ENCODE data around the gene ZNF32. TPM values are rescaled to one million over a fixed set of nuclear protein-coding genes. Genes with fewer than 3 reads are reported as not detected.

The ZNF32 gene, protein sequence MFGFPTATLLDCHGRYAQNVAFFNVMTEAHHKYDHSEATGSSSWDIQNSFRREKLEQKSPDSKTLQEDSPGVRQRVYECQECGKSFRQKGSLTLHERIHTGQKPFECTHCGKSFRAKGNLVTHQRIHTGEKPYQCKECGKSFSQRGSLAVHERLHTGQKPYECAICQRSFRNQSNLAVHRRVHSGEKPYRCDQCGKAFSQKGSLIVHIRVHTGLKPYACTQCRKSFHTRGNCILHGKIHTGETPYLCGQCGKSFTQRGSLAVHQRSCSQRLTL
- 10 to 100 TPM; 18.7 to 19.5 TPM for total RNA-seq
- 35.3 TPM for polyA plus RNA-seq (2013, experiment 1 of 2)
- 30.7 TPM for polyA plus RNA-seq (2013, experiment 2 of 2)
- 12.6 to 45.5 (median 24.9) reads per million in 172 experiments for total RNA-seq

DNA sequence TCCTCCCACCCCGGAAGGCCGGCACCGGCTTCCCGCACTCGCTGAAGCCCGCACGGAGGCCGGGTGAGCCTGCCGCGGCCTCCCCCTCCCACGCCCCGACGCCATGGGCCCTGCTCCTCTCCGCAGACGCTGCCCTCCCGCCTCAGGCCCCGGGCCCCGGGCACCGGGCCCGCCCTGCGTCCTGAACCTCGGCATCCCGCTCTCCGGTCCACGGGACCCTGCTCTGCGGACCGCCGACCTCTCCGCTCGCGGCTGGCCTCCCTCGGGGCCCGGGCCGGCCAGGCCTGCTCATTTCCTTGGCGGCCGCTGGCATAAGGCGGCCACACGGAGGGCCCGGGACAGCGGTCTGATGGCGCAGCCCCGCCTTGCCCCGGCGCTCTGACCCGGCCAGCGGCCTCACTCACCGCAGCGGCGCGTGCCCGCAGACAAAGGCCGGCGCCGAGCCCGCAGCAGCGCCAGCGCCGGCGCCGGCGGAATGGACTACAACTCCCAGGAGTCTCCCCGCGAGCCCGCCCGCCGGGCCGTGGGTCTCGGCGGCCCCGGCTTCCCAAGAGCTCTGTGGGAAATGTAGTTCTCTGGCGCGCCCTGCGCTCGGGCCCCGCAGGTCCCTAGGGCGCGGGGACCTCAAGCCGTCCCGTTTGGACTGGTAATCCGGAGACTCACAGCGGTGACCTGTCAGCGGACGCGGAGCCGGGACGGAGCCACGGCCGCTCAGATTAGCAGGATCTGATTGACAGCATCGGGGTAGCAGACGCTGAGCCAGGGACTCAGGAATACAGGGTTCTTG lies at the start of gene ZNF32:
TSS of gene ZNF32 (minus strand) at position 484 of the 787 bp plus-strand sequence. CDS start 2,748 bp downstream, outside the sequence.
- Mint-ChIP-seq H3K9me3 (peaks cover 13% of the 10 kb centered on the region), H3K36me3 (ENCODE audit: low read depth) (peaks cover 48% of the 10 kb centered on the region), H3K27me3 (peaks cover 3% of the 10 kb centered on the region), H3K4me3 (peak within 1 kb of the TSS; percentile 96), H3K27ac (peak within 1 kb of the TSS; percentile 96), H3K4me1 (ENCODE audit: low read depth) (peaks cover 27% of the 10 kb centered on the region)
- TF ChIP-seq, protein P1, sequence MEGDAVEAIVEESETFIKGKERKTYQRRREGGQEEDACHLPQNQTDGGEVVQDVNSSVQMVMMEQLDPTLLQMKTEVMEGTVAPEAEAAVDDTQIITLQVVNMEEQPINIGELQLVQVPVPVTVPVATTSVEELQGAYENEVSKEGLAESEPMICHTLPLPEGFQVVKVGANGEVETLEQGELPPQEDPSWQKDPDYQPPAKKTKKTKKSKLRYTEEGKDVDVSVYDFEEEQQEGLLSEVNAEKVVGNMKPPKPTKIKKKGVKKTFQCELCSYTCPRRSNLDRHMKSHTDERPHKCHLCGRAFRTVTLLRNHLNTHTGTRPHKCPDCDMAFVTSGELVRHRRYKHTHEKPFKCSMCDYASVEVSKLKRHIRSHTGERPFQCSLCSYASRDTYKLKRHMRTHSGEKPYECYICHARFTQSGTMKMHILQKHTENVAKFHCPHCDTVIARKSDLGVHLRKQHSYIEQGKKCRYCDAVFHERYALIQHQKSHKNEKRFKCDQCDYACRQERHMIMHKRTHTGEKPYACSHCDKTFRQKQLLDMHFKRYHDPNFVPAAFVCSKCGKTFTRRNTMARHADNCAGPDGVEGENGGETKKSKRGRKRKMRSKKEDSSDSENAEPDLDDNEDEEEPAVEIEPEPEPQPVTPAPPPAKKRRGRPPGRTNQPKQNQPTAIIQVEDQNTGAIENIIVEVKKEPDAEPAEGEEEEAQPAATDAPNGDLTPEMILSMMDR (IDR thresholded peaks at IDR 0.05) = no peak
- Histone ChIP-seq H3K27me3 (ENCODE audit: control insufficient read depth in 1 of 2, insufficient read depth in 2 of 2, low read length in 2 of 2) (no peaks in the 10 kb centered on the region), H3K9me3 (ENCODE audit: control insufficient read depth in 1 of 2, insufficient read depth in 1 of 2, low read length in 2 of 2) (peaks cover 9 to 32% of the 10 kb centered on the region in 2 experiments), H3K36me3 (ENCODE audit: insufficient read depth, low read length) (peaks cover 27% of the 10 kb centered on the region), H3K27ac (ENCODE audit: low read depth in 1 of 2, low read length in 2 of 2) (peak within 1 kb of the TSS in 1 of 2 donors; percentile 71), H3K4me1 (ENCODE audit: insufficient read depth, low read length) (peaks cover 17% of the 10 kb centered on the region), H3K4me3 (ENCODE audit: low read length) (peak within 1 kb of the TSS; percentile 73)
- peak; percentile 98 for ATAC-seq (ENCODE audit: poor library complexity)
- POLR2A ChIA-PET = interaction anchor here (0.7 to 2.3 kb wide), 11 partner anchors 9 to 1010 kb away, joined by 3 to 23 read pairs (median 5); partner anchors contain the start of genes ZNF239, ZNF33B and ZNF485
- CTCF ChIA-PET = interaction anchor here (0.7 to 2.3 kb wide), 2 partner anchors 26 to 41 kb away, joined by 3 to 9 read pairs; no protein-coding TSS in a partner anchor
- DNase-seq = peak; percentile 64 to 91 (median 76)
- intact Hi-C loops (cut with DNase I, micrococcal nuclease) = loop anchor here in 1 of 2 experiments (1.0 to 5.0 kb wide), 5 partner anchors 42 to 1096 kb away; partner anchors contain the start of genes CSGALNACT2, ZNF239, ZNF33B and ZNF485

DNA sequence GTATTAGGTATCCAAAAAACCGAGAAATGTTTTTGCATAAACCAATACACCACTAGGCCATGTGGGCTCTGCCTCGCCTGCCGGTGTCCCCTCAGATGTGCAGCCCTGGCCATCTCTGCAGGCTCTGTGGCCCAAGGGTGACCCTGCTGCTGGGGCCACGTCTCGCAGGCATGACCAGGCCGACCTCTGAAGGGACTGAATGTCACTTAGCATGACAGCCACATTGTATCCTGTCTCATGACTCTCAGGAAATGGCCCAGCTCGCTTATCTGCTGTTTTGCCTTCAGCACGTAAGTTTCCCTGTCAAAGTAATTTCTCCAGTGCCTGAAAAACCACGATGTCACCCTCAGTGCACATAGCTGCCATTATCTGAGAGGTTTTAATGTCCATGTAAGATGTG lies 49.5 kb upstream of the ZNF32 start:
- H3K27ac Mint-ChIP-seq = no peak overlapping the region
- TF ChIP-seq, protein P1 (IDR thresholded peaks at IDR 0.05) = no peak
- no peaks in the 10 kb centered on the region for H3K4me1 ChIP-seq (ENCODE audit: insufficient read depth, low read length)
- no peak for DNase-seq
- no peak overlapping the region for H3K27ac ChIP-seq (ENCODE audit: low read depth in 1 of 2, low read length in 2 of 2)
- peaks cover 10% of the 10 kb centered on the region for H3K27me3 Mint-ChIP-seq
- H3K36me3 Mint-ChIP-seq (ENCODE audit: low read depth) = no peaks in the 10 kb centered on the region
- H3K36me3 ChIP-seq (ENCODE audit: insufficient read depth, low read length) = no peaks in the 10 kb centered on the region
- intact Hi-C loops (cut with DNase I, micrococcal nuclease) = no loop called here
- no peaks in the 10 kb centered on the region for H3K4me1 Mint-ChIP-seq (ENCODE audit: low read depth)
- no peaks in the 10 kb centered on the region for H3K9me3 Mint-ChIP-seq
- no peak for ATAC-seq (ENCODE audit: poor library complexity)
- H3K9me3 ChIP-seq (ENCODE audit: control insufficient read depth in 1 of 2, insufficient read depth in 1 of 2, low read length in 2 of 2) = peaks cover 0 to 10% of the 10 kb centered on the region in 2 experiments
- H3K4me3 Mint-ChIP-seq = no peak overlapping the region
- no peaks in the 10 kb centered on the region for H3K27me3 ChIP-seq (ENCODE audit: control insufficient read depth in 1 of 2, insufficient read depth in 2 of 2, low read length in 2 of 2)
- no peak overlapping the region for H3K4me3 ChIP-seq (ENCODE audit: low read length)
- POLR2A ChIA-PET = no interaction called here
- CTCF ChIA-PET = no interaction called here

DNA sequence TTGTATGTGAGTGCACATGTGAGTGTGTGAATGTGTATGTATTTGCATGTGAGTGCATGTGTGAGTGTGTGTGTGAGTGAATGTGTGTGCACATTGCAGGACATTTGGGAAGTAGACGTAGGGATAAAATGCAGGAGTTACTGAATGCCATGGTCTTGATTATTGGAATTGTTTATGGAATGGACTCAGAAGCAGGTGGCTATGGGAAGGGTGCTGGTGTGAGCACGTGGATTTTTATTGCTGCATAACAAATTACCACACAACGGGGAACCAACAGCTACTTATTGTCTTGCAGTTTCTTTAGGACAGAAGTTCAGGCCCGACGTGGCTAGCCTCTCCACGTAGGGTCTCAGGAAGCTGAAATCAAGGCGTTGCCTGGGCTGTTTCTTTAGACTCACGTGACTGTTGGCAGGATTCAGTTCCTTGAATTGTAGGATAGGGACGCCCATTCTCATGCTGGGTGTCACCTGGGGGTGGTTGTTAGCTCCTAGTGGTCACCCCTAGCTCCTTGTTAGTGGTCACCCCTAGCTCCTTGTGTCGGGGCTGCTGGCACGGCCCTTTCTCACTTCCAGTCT lies 48.3 kb upstream of the ZNF32 start:
- H3K36me3 ChIP-seq (ENCODE audit: insufficient read depth, low read length) = no peaks in the 10 kb centered on the region
- peaks cover 3% of the 10 kb centered on the region in 2 experiments for H3K27me3 ChIP-seq (ENCODE audit: control insufficient read depth in 1 of 2, insufficient read depth in 2 of 2, low read length in 2 of 2)
- ChIA-PET POLR2A (no interaction called here), CTCF (no interaction called here)
- no peaks in the 10 kb centered on the region for H3K4me1 ChIP-seq (ENCODE audit: insufficient read depth, low read length)
- Mint-ChIP-seq H3K9me3 (no peaks in the 10 kb centered on the region), H3K4me1 (ENCODE audit: low read depth) (no peaks in the 10 kb centered on the region), H3K4me3 (no peak overlapping the region), H3K36me3 (ENCODE audit: low read depth) (no peaks in the 10 kb centered on the region), H3K27me3 (peaks cover 20% of the 10 kb centered on the region), H3K27ac (no peak overlapping the region)
- no peak overlapping the region for H3K4me3 ChIP-seq (ENCODE audit: low read length)
- DNase-seq (no peak), ATAC-seq (ENCODE audit: poor library complexity) (no peak)
- TF ChIP-seq, protein P1 (IDR thresholded peaks at IDR 0.05) = no peak
- peaks cover 0 to under 1% of the 10 kb centered on the region in 2 experiments for H3K9me3 ChIP-seq (ENCODE audit: control insufficient read depth in 1 of 2, insufficient read depth in 1 of 2, low read length in 2 of 2)
- intact Hi-C loops (cut with DNase I, micrococcal nuclease) = no loop called here
- H3K27ac ChIP-seq (ENCODE audit: low read depth in 1 of 2, low read length in 2 of 2) = no peak overlapping the region

Measured in CD4-positive, alpha-beta T cell (primary cell).